Neural crest cell (in vitro differentiated cells): ENCODE data around the gene SQSTM1. TPM values are rescaled to one million over a fixed set of nuclear protein-coding genes. Genes with fewer than 3 reads are reported as not detected.

ENCODE experiments used
- DNase-seq: peaks from one replicate; pipeline ENCODE4 v3.0.0; 2021; ENCODE audit warnings: low read depth, mixed read lengths, low spot score
- H3K27ac Mint-ChIP-seq: one replicate; pipeline ENCODE4 v1.8.0; 2021; ENCODE audit warnings: mild to moderate bottlenecking, mixed read lengths; ENCODE audit not compliant: unreplicated experiment
- H3K27me3 Mint-ChIP-seq: 2 replicates; pipeline ENCODE4 v1.8.0; 2021; ENCODE audit warnings: low read depth, mild to moderate bottlenecking, mixed read lengths
- H3K36me3 Mint-ChIP-seq: 2 replicates; pipeline ENCODE4 v1.8.0; 2021; ENCODE audit warnings: low read depth, mild to moderate bottlenecking, mixed read lengths
- H3K4me1 Mint-ChIP-seq: 2 replicates; pipeline ENCODE4 v1.8.0; 2021; ENCODE audit warnings: mixed read lengths
- H3K4me3 Mint-ChIP-seq: one replicate; pipeline ENCODE4 v1.8.0; 2021; ENCODE audit warnings: mild to moderate bottlenecking, mixed read lengths
- H3K9me3 Mint-ChIP-seq: 2 replicates; pipeline ENCODE4 v1.8.0; 2021; ENCODE audit warnings: mixed read lengths
- CTCF ChIP-seq: fragments of 200-600 bp; sonication (generic); conservative IDR thresholded peaks from 2 replicates; pipeline ENCODE4 v1.5.0; 2021; ENCODE audit warnings: antibody characterized with exemption, mild to moderate bottlenecking
- total RNA-seq: library from RNA; stranded (reverse); gene quantifications from 2 replicates; pipeline ENCODE4 v1.2.1, GENCODE V29; 2021

SQSTM1 gene
- total RNA-seq, 1 donor from 2014 or later = 69.5 TPM

- H3K4me1 Mint-ChIP-seq = peaks cover 12% of the 10 kb centered on the region
- no peaks in the 10 kb centered on the region for H3K36me3 Mint-ChIP-seq
- no peaks in the 10 kb centered on the region for H3K9me3 Mint-ChIP-seq
- H3K27me3 Mint-ChIP-seq = no peaks in the 10 kb centered on the region
- no peak overlapping the region for H3K4me3 Mint-ChIP-seq
- no peak overlapping the region for H3K27ac Mint-ChIP-seq
- no peak for DNase-seq
- TF ChIP-seq CTCF = no peak
These were observed 32.4 kb downstream of the SQSTM1 start for GRCh38 chr5:179852993-179853547.

GRCh38 chr5:179854356-179854755, 33.7 kb downstream of the SQSTM1 start:
- Mint-ChIP-seq H3K4me3 (no peak overlapping the region), H3K27ac (no peak overlapping the region), H3K4me1 (peaks cover 20% of the 10 kb centered on the region), H3K27me3 (no peaks in the 10 kb centered on the region), H3K36me3 (no peaks in the 10 kb centered on the region), H3K9me3 (no peaks in the 10 kb centered on the region)
- TF ChIP-seq CTCF = no peak
- no peak for DNase-seq

GRCh38 chr5:179858241-179858585, 37.5 kb downstream of the SQSTM1 start:
- DNase-seq = no peak
- H3K4me1 Mint-ChIP-seq = peaks cover 26% of the 10 kb centered on the region
- no peaks in the 10 kb centered on the region for H3K9me3 Mint-ChIP-seq
- H3K27me3 Mint-ChIP-seq = no peaks in the 10 kb centered on the region
- peaks cover 3% of the 10 kb centered on the region for H3K36me3 Mint-ChIP-seq
- peak overlapping the region; percentile 88 for H3K27ac Mint-ChIP-seq
- H3K4me3 Mint-ChIP-seq = peak overlapping the region; percentile 98
- no peak for TF ChIP-seq CTCF

GRCh38 chr5:179858586-179859427, 38.1 kb downstream of the SQSTM1 start, which contains the start of gene MRNIP:
TSS of gene MRNIP (minus strand) at chr5:179858817. CDS start at chr5:179858796, 21 bp downstream.
- Mint-ChIP-seq H3K9me3 (no peaks in the 10 kb centered on the region), H3K4me3 (peak within 1 kb of the TSS; percentile 98), H3K27ac (peak within 1 kb of the TSS; percentile 93), H3K4me1 (peaks cover 26% of the 10 kb centered on the region), H3K27me3 (no peaks in the 10 kb centered on the region), H3K36me3 (peaks cover 3% of the 10 kb centered on the region)
- TF ChIP-seq CTCF = no peak
- peak; percentile 94 for DNase-seq

GRCh38 chr5:179860301-179860700, 39.6 kb downstream of the SQSTM1 start:
- Mint-ChIP-seq H3K27ac (peak overlapping the region; percentile 52), H3K27me3 (no peaks in the 10 kb centered on the region), H3K4me3 (peak overlapping the region; percentile 88), H3K9me3 (no peaks in the 10 kb centered on the region), H3K36me3 (peaks cover 3% of the 10 kb centered on the region), H3K4me1 (peaks cover 26% of the 10 kb centered on the region)
- DNase-seq = no peak
- no peak for TF ChIP-seq CTCF
